Panc1 (cell line): ENCODE results near the gene MBNL2. TPM values are rescaled to one million over a fixed set of nuclear protein-coding genes. Genes with fewer than 3 reads are reported as not detected.

ENCODE experiments used
- ATAC-seq: fragments of 200-7000 bp; cut with Tn5 transposase; 2 replicates; pipeline ENCODE4 v1.9.1; 2020; ENCODE audit warnings: mild to moderate bottlenecking, moderate library complexity
- BruUV-seq: library from RNA; stranded (reverse); fragments of 400-500 nt; replicated peaks from 2 replicates; lab custom pipeline; 2021; lab: Mats Ljungman, UMichigan
- CTCF ChIA-PET: fragments of 300-600 bp; sonication (Branson Sonifier 250); formaldehyde crosslinking; loops from one replicate; lab custom pipeline; 2022; ENCODE audit warnings: antibody characterized with exemption; lab: Charles Lee
- POLR2A ChIA-PET: fragments of 300-600 bp; sonication (Branson Sonifier 250); formaldehyde crosslinking; loops from one replicate; lab custom pipeline; 2022; ENCODE audit warnings: antibody characterized with exemption; lab: Charles Lee
- DNase-seq: peaks from one replicate; pipeline ENCODE4 v3.0.0-alpha.2; 2010; ENCODE audit warnings: low read depth, low spot score
- H3K27ac ChIP-seq: 2 replicates; pipeline ENCODE4 v1.5.1; 2011; ENCODE audit warnings: mild to moderate bottlenecking, low read length, inconsistent platforms
- H3K27me3 ChIP-seq: fragments of 200-500 bp; sonication (Bioruptor generic); 2 replicates; pipeline ENCODE4 v1.6.0; 2014; ENCODE audit warnings: low read length, inconsistent platforms; ENCODE audit not compliant: control insufficient read depth, insufficient read depth
- H3K36me3 ChIP-seq: fragments of 200-500 bp; sonication (Bioruptor generic); 2 replicates; pipeline ENCODE4 v1.5.1; 2014; ENCODE audit warnings: inconsistent platforms, mild to moderate bottlenecking, low read length, moderate library complexity; ENCODE audit not compliant: control insufficient read depth, insufficient read depth
- H3K4me1 ChIP-seq: 2 replicates; pipeline ENCODE4 v1.5.1; 2011; ENCODE audit warnings: inconsistent platforms, mild to moderate bottlenecking, low read length, moderate library complexity; ENCODE audit not compliant: control insufficient read depth, insufficient read depth
- H3K4me3 ChIP-seq, 2 experiments: 2 replicates each; pipeline ENCODE4 v1.5.1; 2011 to 2012; ENCODE audit warnings: low read depth in 2 of 2, low read length in 2 of 2, mild to moderate bottlenecking in 2 of 2, inconsistent platforms in 1 of 2, moderate library complexity in 1 of 2
- H3K9me3 ChIP-seq: fragments of 200-500 bp; sonication (Bioruptor generic); 2 replicates; pipeline ENCODE4 v1.5.1; 2014; ENCODE audit warnings: low read depth, mild to moderate bottlenecking, inconsistent platforms, low read length, moderate library complexity; ENCODE audit not compliant: control insufficient read depth, insufficient read depth
- POLR2AphosphoS5 ChIP-seq: IDR thresholded peaks from 2 replicates; pipeline ENCODE4 v1.6.1; 2012; ENCODE audit warnings: mild to moderate bottlenecking, low read depth, low read length, moderate library complexity
- SIN3A ChIP-seq: IDR thresholded peaks from 2 replicates; pipeline ENCODE4 v1.6.1; 2012; ENCODE audit warnings: low read depth, mild to moderate bottlenecking, low read length, moderate library complexity, borderline replicate concordance; ENCODE audit not compliant: insufficient read depth
- TCF7L2 ChIP-seq: IDR thresholded peaks from 2 replicates; pipeline ENCODE4 v1.6.1; 2011; ENCODE audit warnings: mild to moderate bottlenecking, low read depth, low read length, inconsistent platforms
- in situ Hi-C: cut with HindIII; loops from 2 replicates; pipeline ENCODE4 v1.10.0; 2016; ENCODE audit warnings: low sequenced_read_pairs, low pct_unique_long_range_greater_than_20kb
- intact Hi-C: fragments of 100-400 bp; cut with micrococcal nuclease; formaldehyde crosslinking; loops from one replicate; pipeline ENCODE4 v1.10.0; 2022; ENCODE audit not compliant: unreplicated experiment
- total RNA-seq: library from RNA; stranded (reverse); gene quantifications from one replicate; pipeline ENCODE4 v1.2.1, GENCODE V29; 2021; ENCODE audit not compliant: unreplicated experiment
- TF ChIP-seq, protein P1 (sequence below): fragments of 450-650 bp; IDR thresholded peaks from 2 replicates; pipeline ENCODE4 v1.5.1; 2017; ENCODE audit warnings: mild to moderate bottlenecking
- TF ChIP-seq, protein P2 (sequence below), 2 experiments: IDR thresholded peaks; 2 replicates each; pipeline ENCODE4 v1.6.1; 2011 to 2012; ENCODE audit warnings: low read depth in 2 of 2, control low read depth in 1 of 2, low read length in 1 of 2, mild to moderate bottlenecking in 1 of 2, moderate library complexity in 1 of 2; ENCODE audit not compliant: insufficient read depth in 1 of 2

Gene MBNL2
- total RNA-seq, 1 experiment from 2014 or later = 103 TPM

DNA sequence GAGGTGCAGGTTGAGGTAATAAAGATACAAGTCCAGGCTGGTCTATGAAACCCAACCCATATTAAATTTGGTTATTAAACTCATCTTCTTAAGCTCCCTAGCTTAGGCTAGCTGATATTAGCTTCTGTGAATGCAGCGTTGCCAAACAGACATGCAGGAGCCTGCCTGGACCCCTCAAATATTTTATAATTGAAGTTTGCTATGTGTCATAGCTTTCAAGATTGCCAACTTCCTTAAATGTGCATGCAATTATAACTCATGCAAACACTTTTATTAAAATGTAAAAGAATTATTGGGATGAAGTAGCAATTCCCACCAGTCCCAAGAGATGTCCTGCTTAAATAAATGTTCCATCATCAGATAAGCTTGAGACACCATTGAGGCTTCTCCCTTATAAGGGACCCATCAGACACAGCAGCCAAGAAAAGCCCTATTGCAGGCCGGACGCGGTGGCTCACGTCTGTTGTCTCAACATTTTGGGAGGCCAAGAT is 51.3 kb downstream of the MBNL2 start:
- no peaks in the 10 kb centered on the region for H3K9me3 ChIP-seq
- no peaks in the 10 kb centered on the region for H3K27me3 ChIP-seq
- no peak overlapping the region for H3K4me3 ChIP-seq
- peak overlapping the region; percentile 99 for H3K27ac ChIP-seq
- ATAC-seq (no peak), DNase-seq (no peak)
- intact Hi-C loops = no loop called here
- peaks cover 94% of the 10 kb centered on the region for H3K4me1 ChIP-seq
- POLR2A ChIA-PET = no interaction called here
- TF ChIP-seq, protein P1, sequence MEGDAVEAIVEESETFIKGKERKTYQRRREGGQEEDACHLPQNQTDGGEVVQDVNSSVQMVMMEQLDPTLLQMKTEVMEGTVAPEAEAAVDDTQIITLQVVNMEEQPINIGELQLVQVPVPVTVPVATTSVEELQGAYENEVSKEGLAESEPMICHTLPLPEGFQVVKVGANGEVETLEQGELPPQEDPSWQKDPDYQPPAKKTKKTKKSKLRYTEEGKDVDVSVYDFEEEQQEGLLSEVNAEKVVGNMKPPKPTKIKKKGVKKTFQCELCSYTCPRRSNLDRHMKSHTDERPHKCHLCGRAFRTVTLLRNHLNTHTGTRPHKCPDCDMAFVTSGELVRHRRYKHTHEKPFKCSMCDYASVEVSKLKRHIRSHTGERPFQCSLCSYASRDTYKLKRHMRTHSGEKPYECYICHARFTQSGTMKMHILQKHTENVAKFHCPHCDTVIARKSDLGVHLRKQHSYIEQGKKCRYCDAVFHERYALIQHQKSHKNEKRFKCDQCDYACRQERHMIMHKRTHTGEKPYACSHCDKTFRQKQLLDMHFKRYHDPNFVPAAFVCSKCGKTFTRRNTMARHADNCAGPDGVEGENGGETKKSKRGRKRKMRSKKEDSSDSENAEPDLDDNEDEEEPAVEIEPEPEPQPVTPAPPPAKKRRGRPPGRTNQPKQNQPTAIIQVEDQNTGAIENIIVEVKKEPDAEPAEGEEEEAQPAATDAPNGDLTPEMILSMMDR = no peak
- TF ChIP-seq SIN3A = no peak
- TF ChIP-seq, protein P2, sequence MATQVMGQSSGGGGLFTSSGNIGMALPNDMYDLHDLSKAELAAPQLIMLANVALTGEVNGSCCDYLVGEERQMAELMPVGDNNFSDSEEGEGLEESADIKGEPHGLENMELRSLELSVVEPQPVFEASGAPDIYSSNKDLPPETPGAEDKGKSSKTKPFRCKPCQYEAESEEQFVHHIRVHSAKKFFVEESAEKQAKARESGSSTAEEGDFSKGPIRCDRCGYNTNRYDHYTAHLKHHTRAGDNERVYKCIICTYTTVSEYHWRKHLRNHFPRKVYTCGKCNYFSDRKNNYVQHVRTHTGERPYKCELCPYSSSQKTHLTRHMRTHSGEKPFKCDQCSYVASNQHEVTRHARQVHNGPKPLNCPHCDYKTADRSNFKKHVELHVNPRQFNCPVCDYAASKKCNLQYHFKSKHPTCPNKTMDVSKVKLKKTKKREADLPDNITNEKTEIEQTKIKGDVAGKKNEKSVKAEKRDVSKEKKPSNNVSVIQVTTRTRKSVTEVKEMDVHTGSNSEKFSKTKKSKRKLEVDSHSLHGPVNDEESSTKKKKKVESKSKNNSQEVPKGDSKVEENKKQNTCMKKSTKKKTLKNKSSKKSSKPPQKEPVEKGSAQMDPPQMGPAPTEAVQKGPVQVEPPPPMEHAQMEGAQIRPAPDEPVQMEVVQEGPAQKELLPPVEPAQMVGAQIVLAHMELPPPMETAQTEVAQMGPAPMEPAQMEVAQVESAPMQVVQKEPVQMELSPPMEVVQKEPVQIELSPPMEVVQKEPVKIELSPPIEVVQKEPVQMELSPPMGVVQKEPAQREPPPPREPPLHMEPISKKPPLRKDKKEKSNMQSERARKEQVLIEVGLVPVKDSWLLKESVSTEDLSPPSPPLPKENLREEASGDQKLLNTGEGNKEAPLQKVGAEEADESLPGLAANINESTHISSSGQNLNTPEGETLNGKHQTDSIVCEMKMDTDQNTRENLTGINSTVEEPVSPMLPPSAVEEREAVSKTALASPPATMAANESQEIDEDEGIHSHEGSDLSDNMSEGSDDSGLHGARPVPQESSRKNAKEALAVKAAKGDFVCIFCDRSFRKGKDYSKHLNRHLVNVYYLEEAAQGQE (IDR thresholded peaks at IDR 0.05; ENCODE audit: insufficient read depth in 1 of 2, low read depth in 2 of 2, low read length in 1 of 2) = no peak
- TF ChIP-seq POLR2AphosphoS5 = no peak
- TF ChIP-seq TCF7L2 = no peak
- in situ Hi-C loops = no loop called here
- CTCF ChIA-PET = interaction anchor here (0.6 kb wide), 1 partner anchor 14 kb away, joined by 10 read pairs; no protein-coding TSS in a partner anchor
- BruUV-seq = no TSS peak
- H3K36me3 ChIP-seq = peaks cover 16% of the 10 kb centered on the region; the same call in 1 of the 2 replicates

DNA sequence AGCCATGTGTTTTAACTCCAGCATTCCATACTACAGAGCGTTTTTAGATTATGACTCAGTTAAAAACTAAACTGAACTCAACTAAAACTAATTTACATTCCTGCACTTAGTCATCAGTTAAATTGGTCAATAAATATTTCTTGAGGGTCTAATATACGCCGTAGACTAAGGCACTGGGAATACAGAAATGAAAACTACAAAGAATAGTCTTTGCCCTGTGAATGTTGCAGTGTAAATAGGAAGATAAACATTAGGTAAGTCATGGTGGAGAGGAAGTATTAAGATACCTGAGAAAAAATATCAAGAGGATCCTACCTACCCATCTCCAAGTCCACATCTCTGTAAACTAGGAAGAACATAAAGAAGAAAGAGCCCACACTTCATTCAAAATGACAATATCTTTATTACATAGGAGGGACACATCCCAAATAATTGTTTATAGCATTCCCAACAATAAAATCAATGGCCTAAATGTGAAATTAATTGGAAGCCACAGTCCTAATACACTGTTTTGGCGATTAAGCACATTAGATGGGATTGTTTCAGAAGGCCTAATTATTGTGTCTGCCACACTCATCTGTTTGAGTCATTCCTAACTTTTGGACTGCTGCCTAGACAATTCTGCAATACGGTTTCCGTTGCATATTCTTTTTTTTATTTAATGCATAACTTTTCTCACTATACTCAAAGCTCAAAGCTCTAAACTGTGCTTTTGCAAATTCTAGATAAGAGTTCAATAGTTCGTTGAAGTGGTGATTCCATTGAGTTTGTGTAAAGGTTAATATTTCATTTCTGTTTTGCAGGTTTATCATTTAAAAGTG is 52.9 kb downstream of the MBNL2 start:
- peaks cover 16% of the 10 kb centered on the region; the same call in 1 of the 2 replicates for H3K36me3 ChIP-seq
- no peaks in the 10 kb centered on the region for H3K9me3 ChIP-seq
- CTCF ChIA-PET = no interaction called here
- H3K4me1 ChIP-seq = peaks cover 94% of the 10 kb centered on the region
- H3K4me3 ChIP-seq = no peak overlapping the region
- POLR2A ChIA-PET = no interaction called here
- TF ChIP-seq, protein P1 = no peak
- TF ChIP-seq, protein P2 (IDR thresholded peaks at IDR 0.05; ENCODE audit: insufficient read depth in 1 of 2, low read depth in 2 of 2, low read length in 1 of 2) = 0 out of 4 replicates have a peak, but pooled peaks of 1 of the 2 experiments have one; percentile 19
- TF ChIP-seq SIN3A = no peak
- 0 out of 2 replicates have a peak, but pooled peaks have one; percentile 8 for TF ChIP-seq POLR2AphosphoS5
- TF ChIP-seq TCF7L2 = 0 out of 2 replicates have a peak, but pooled peaks have one; percentile 26
- BruUV-seq = no TSS peak
- intact Hi-C loops = no loop called here
- peak overlapping the region; percentile 99 for H3K27ac ChIP-seq
- peak; percentile 62 for ATAC-seq
- in situ Hi-C loops = no loop called here
- H3K27me3 ChIP-seq = no peaks in the 10 kb centered on the region
- no peak for DNase-seq
